IMR-90 (cell line): Measurements from ENCODE around the gene PPIL6. TPM values are rescaled to one million over a fixed set of nuclear protein-coding genes. Genes with fewer than 3 reads are reported as not detected.

Experiments
- ATAC-seq: fragments of 200-7000 bp; cut with Tn5 transposase; 2 replicates; pipeline ENCODE4 v1.9.1; 2020; ENCODE audit warnings: low read depth, mild to moderate bottlenecking, moderate library complexity
- BruUV-seq: library from RNA; stranded (reverse); fragments of 400-500 nt; replicated peaks from 2 replicates; lab custom pipeline; 2021; lab: Mats Ljungman, UMichigan
- CTCF ChIA-PET: fragments of 300-600 bp; formaldehyde crosslinking; extraction: SDS; loops from one replicate; lab custom pipeline; 2021; ENCODE audit warnings: antibody characterized with exemption; lab: Yijun Ruan, JAX
- POLR2A ChIA-PET: fragments of 300-600 bp; sonication (Branson Sonifier 250); formaldehyde crosslinking; loops from one replicate; lab custom pipeline; 2022; ENCODE audit warnings: antibody characterized with exemption; ENCODE audit not compliant: unreplicated experiment; lab: Charles Lee
- DNase-seq: peaks from one replicate; pipeline ENCODE4 v3.0.0; 2013
- H2AFZ ChIP-seq: replicated peaks from 2 replicates; pipeline ENCODE3; 2013; ENCODE audit warnings: low read length, mild to moderate bottlenecking; ENCODE audit not compliant: poor library complexity
- H2AK5ac ChIP-seq: 2 replicates; pipeline ENCODE4 v1.6.1; 2013; ENCODE audit warnings: low read depth, low read length, inconsistent platforms
- H2AK9ac ChIP-seq: replicated peaks from 2 replicates; pipeline ENCODE3; 2013; ENCODE audit warnings: mild to moderate bottlenecking, low read depth, low read length, moderate library complexity; ENCODE audit not compliant: poor library complexity
- H2BK120ac ChIP-seq: 2 replicates; pipeline ENCODE4 v1.6.1; 2013; ENCODE audit warnings: low read depth, low read length, inconsistent platforms
- H2BK15ac ChIP-seq: 3 replicates; pipeline ENCODE4 v1.6.1; 2013; ENCODE audit warnings: low read depth, low read length, inconsistent platforms
- H2BK20ac ChIP-seq: 2 replicates; pipeline ENCODE4 v1.6.1; 2013; ENCODE audit warnings: low read depth, mild to moderate bottlenecking, inconsistent platforms, low read length, moderate library complexity
- H2BK5ac ChIP-seq: 2 replicates; pipeline ENCODE4 v1.6.1; 2013; ENCODE audit warnings: mild to moderate bottlenecking, low read depth, low read length, inconsistent platforms; ENCODE audit not compliant: poor library complexity, severe bottlenecking
- H3K14ac ChIP-seq: replicated peaks from 2 replicates; pipeline ENCODE4 v1.6.1; 2013; ENCODE audit warnings: low read depth, low read length, inconsistent platforms
- H3K18ac ChIP-seq: 2 replicates; pipeline ENCODE4 v1.6.1; 2013; ENCODE audit warnings: low read depth, low read length, control low read depth
- H3K23ac ChIP-seq: 2 replicates; pipeline ENCODE4 v1.6.1; 2013; ENCODE audit warnings: low read depth, low read length, inconsistent platforms
- H3K27ac ChIP-seq: 2 replicates; pipeline ENCODE4 v1.5.1; 2013; ENCODE audit warnings: mild to moderate bottlenecking, control low read depth, low read length; ENCODE audit not compliant: insufficient read depth
- H3K27me3 ChIP-seq: 2 replicates; pipeline ENCODE4 v1.6.1; 2013; ENCODE audit warnings: low read length; ENCODE audit not compliant: control insufficient read depth, insufficient read depth
- H3K36me3 ChIP-seq: 2 replicates; pipeline ENCODE4 v1.6.1; 2013; ENCODE audit warnings: low read length, mixed read lengths; ENCODE audit not compliant: control insufficient read depth, insufficient read depth
- H3K4ac ChIP-seq: 2 replicates; pipeline ENCODE4 v1.6.1; 2013; ENCODE audit warnings: low read depth, low read length, inconsistent platforms
- H3K4me1 ChIP-seq: 2 replicates; pipeline ENCODE4 v1.6.1; 2013; ENCODE audit warnings: low read length, mixed read lengths; ENCODE audit not compliant: control insufficient read depth, insufficient read depth
- H3K4me2 ChIP-seq: 2 replicates; pipeline ENCODE4 v1.6.1; 2013; ENCODE audit warnings: low read depth, mild to moderate bottlenecking, control low read depth, low read length, moderate library complexity
- H3K4me3 ChIP-seq: 2 replicates; pipeline ENCODE4 v1.5.1; 2013; ENCODE audit warnings: low read depth, mild to moderate bottlenecking, control low read depth, low read length, moderate library complexity; ENCODE audit not compliant: insufficient read depth
- H3K56ac ChIP-seq: 2 replicates; pipeline ENCODE4 v1.6.1; 2013; ENCODE audit warnings: low read length, inconsistent platforms; ENCODE audit not compliant: insufficient read depth; ENCODE audit errors: extremely low read depth
- H3K79me1 ChIP-seq, 2 experiments: 2 replicates each; pipeline ENCODE4 v1.6.1; 2013; ENCODE audit warnings: low read length in 2 of 2, inconsistent platforms in 1 of 2, low read depth in 1 of 2
- H3K9ac ChIP-seq: 2 replicates; pipeline ENCODE4 v1.6.1; 2013; ENCODE audit warnings: low read depth, low read length, control low read depth
- H3K9me1 ChIP-seq: 2 replicates; pipeline ENCODE4 v1.6.1; 2013; ENCODE audit warnings: low read length, inconsistent platforms; ENCODE audit not compliant: insufficient read depth
- H3K9me3 ChIP-seq: 2 replicates; pipeline ENCODE4 v1.6.1; 2013; ENCODE audit warnings: low read length; ENCODE audit not compliant: control insufficient read depth, insufficient read depth
- H4K20me1 ChIP-seq: 2 replicates; pipeline ENCODE4 v1.6.1; 2013; ENCODE audit warnings: low read length, inconsistent platforms; ENCODE audit not compliant: insufficient read depth
- H4K5ac ChIP-seq: 2 replicates; pipeline ENCODE4 v1.6.1; 2013; ENCODE audit warnings: mild to moderate bottlenecking, low read depth, low read length, control low read depth
- H4K8ac ChIP-seq, 2 experiments: 2 replicates each; pipeline ENCODE4 v1.6.1; 2013; ENCODE audit warnings: low read depth in 2 of 2, low read length in 2 of 2, control low read depth in 1 of 2, inconsistent platforms in 1 of 2
- H4K91ac ChIP-seq: 2 replicates; pipeline ENCODE4 v1.6.1; 2013; ENCODE audit warnings: low read depth, low read length, inconsistent platforms; ENCODE audit not compliant: insufficient read depth
- BHLHE40 ChIP-seq: fragments of 150-350 bp; IDR thresholded peaks from 2 replicates; pipeline ENCODE4 v1.6.1; 2016; ENCODE audit warnings: mild to moderate bottlenecking, low read depth, low read length
- CEBPB ChIP-seq: IDR thresholded peaks from 2 replicates; pipeline ENCODE4 v1.6.1; 2012; ENCODE audit warnings: low read depth, low read length, improper control_type of control experiment
- CHD1 ChIP-seq: IDR thresholded peaks from 2 replicates; pipeline ENCODE4 v1.6.1; 2012; ENCODE audit warnings: low read depth, low read length, improper control_type of control experiment
- CTCF ChIP-seq: conservative IDR thresholded peaks from 2 replicates; pipeline ENCODE4 v1.5.1; 2012; ENCODE audit warnings: mild to moderate bottlenecking, low read depth, low read length, improper control_type of control experiment
- ELK1 ChIP-seq: fragments of 150-350 bp; IDR thresholded peaks from 2 replicates; pipeline ENCODE4 v1.6.1; 2016; ENCODE audit warnings: low read depth, mild to moderate bottlenecking, low read length, moderate library complexity, borderline replicate concordance
- FOS ChIP-seq: fragments of 150-350 bp; IDR thresholded peaks from 2 replicates; pipeline ENCODE4 v1.6.1; 2016; ENCODE audit warnings: low read depth, low read length
- MAFK ChIP-seq: IDR thresholded peaks from 2 replicates; pipeline ENCODE4 v1.6.1; 2012; ENCODE audit warnings: low read depth, low read length, improper control_type of control experiment
- MAZ ChIP-seq: IDR thresholded peaks from 2 replicates; pipeline ENCODE4 v1.6.1; 2012; ENCODE audit warnings: low read depth, mild to moderate bottlenecking, low read length, improper control_type of control experiment, moderate library complexity, borderline replicate concordance
- MXI1 ChIP-seq: IDR thresholded peaks from 2 replicates; pipeline ENCODE4 v1.6.1; 2012; ENCODE audit warnings: low read depth, mild to moderate bottlenecking, low read length, moderate library complexity, borderline replicate concordance
- NFE2L2 ChIP-seq: fragments of 150-350 bp; IDR thresholded peaks from 2 replicates; pipeline ENCODE4 v1.6.1; 2016; ENCODE audit warnings: low read depth, mild to moderate bottlenecking, low read length
- POLR2A ChIP-seq: IDR thresholded peaks from 2 replicates; pipeline ENCODE4 v1.6.1; 2012; ENCODE audit warnings: mild to moderate bottlenecking, low read depth, low read length
- RAD21 ChIP-seq: IDR thresholded peaks from 2 replicates; pipeline ENCODE4 v1.6.1; 2012; ENCODE audit warnings: low read length, improper control_type of control experiment
- RCOR1 ChIP-seq: IDR thresholded peaks from 2 replicates; pipeline ENCODE4 v1.6.1; 2012; ENCODE audit warnings: mild to moderate bottlenecking, low read length, improper control_type of control experiment; ENCODE audit not compliant: insufficient replicate concordance
- RFX5 ChIP-seq: IDR thresholded peaks from 2 replicates; pipeline ENCODE4 v1.8.0; 2012; ENCODE audit warnings: low read depth, mild to moderate bottlenecking, low read length, moderate library complexity
- USF2 ChIP-seq: fragments of 150-350 bp; IDR thresholded peaks from 2 replicates; pipeline ENCODE4 v1.6.1; 2017; ENCODE audit warnings: mild to moderate bottlenecking, antibody characterized with exemption, low read length, low read depth
- WGBS, 2 experiments: methylation state at CpG; one replicate each; pipeline versions ENCODE4 v1.1.5 to v1.1.7; 2013; ENCODE audit warnings: missing lambda C conversion rate in 2 of 2; ENCODE audit not compliant: insufficient read length in 1 of 2; ENCODE audit errors: extremely low coverage in 2 of 2; 5-methylcytosine and 5-hydroxymethylcytosine counted together
- dilution Hi-C: fragments of 300-500 bp; cut with HindIII; formaldehyde crosslinking; loops from one replicate; pipeline ENCODE4 v1.14.3; 2018; ENCODE audit warnings: low sequenced_read_pairs; ENCODE audit not compliant: unreplicated experiment
- in situ Hi-C: fragments of 300-500 bp; cut with MboI; formaldehyde crosslinking; loops from 3 replicates; pipeline ENCODE4 v1.14.3; 2019; ENCODE audit warnings: low sequenced_read_pairs, inconsistent platforms, mixed read lengths
- intact Hi-C: fragments of 100-400 bp; cut with micrococcal nuclease; formaldehyde crosslinking; loops from 2 replicates; pipeline ENCODE4 v1.10.0; 2022
- polyA plus RNA-seq, 3 experiments: library from polyadenylated mRNA; depleted of rRNA; stranded (reverse); fragments of >200 nt; gene quantifications; 2 replicates each; pipeline ENCODE4 v1.2.3, GENCODE V29; 2012; ENCODE audit warnings: low replicate concordance in 1 of 3
- total RNA-seq: library from RNA; depleted of rRNA; stranded (reverse); fragments of >200 nt; gene quantifications from 2 replicates; pipeline ENCODE4 v1.2.3, GENCODE V29; 2012

Gene PPIL6
- total and polyA plus RNA-seq, 2 of the 4 experiments (the other 2 are of a cell fraction) = 0.15 to 0.18 TPM

GRCh38 chr6:109360281-109360680 lies 80.1 kb downstream of the PPIL6 start:
- Histone ChIP-seq H4K5ac (no peak overlapping the region), H3K4ac (no peak overlapping the region), H2BK120ac (no peak overlapping the region), H3K27me3 (no peaks in the 10 kb centered on the region), H2BK5ac (no peak overlapping the region), H3K56ac (no peak overlapping the region), H3K9me3 (peaks cover 3% of the 10 kb centered on the region; the same call in 1 of the 2 replicates), H2AK9ac (no peak overlapping the region), H4K91ac (no peak overlapping the region), H3K9ac (no peak overlapping the region), H4K20me1 (peaks cover 8% of the 10 kb centered on the region), H3K18ac (no peak overlapping the region), H2AFZ (no peak overlapping the region), H3K79me1 (peaks cover 9 to 24% of the 10 kb centered on the region in 2 experiments; a peak in 3 of 4 replicates), H3K4me2 (no peak overlapping the region), H3K4me1 (no peaks in the 10 kb centered on the region), H2AK5ac (no peak overlapping the region), H4K8ac (no peak overlapping the region), H3K23ac (no peak overlapping the region), H3K36me3 (peaks cover 40% of the 10 kb centered on the region), H3K9me1 (no peaks in the 10 kb centered on the region), H3K27ac (no peak overlapping the region), H2BK15ac (no peak overlapping the region), H3K4me3 (no peak overlapping the region), H3K14ac (no peak overlapping the region), H2BK20ac (no peak overlapping the region)
- POLR2A ChIA-PET = no interaction called here
- ATAC-seq (no peak), DNase-seq (no peak)
- in situ Hi-C loops = no loop called here
- WGBS, 2 experiments = no CpG with 5 or more reads among the region's 1 CpG
- dilution Hi-C loops = no loop called here
- BruUV-seq = no TSS peak
- CTCF ChIA-PET = no interaction called here
- TF ChIP-seq CHD1 (no peak), CEBPB (no peak), RCOR1 (no peak), MXI1 (no peak), ELK1 (no peak), USF2 (no peak), RFX5 (no peak), BHLHE40 (no peak), FOS (no peak), NFE2L2 (no peak), MAFK (no peak), RAD21 (no peak), CTCF (no peak), POLR2A (no peak), MAZ (no peak)
- intact Hi-C loops = no loop called here
